HG03097 (cell line): Measurements from ENCODE around the gene SOD2.
A peak's percentile ranks its signal among the peaks of the same experiment; 100 is the strongest.
"Not testable (repeated sequence)": the region's sequence is repeated elsewhere in the genome, so short reads cannot be mapped to it uniquely, and the experiment has no call there.

ENCODE experiments used
- ATAC-seq: cut with Tn5 transposase; IDR thresholded peaks from one replicate; pipeline ENCODE4 v1.9.1; 2021; ENCODE audit not compliant: unreplicated experiment, low FRiP score

Gene SOD2

GRCh38 chr6:159693128-159693893, at the start of gene SOD2:
Gene SOD2, minus strand, starts transcription at chr6:159693241. Its CDS starts 74 bp downstream, at chr6:159693167.
- ATAC-seq, result peak; percentile 75

GRCh38 chr6:159742165-159742564, 49.1 kb upstream of the SOD2 start:
- ATAC-seq, result no peak

GRCh38 chr6:159739341-159739740, 46.3 kb upstream of the SOD2 start:
- ATAC-seq, result no peak

GRCh38 chr6:159736908-159737307, 43.9 kb upstream of the SOD2 start:
- ATAC-seq, result no peak

- not testable (repeated sequence) for ATAC-seq
Observed at GRCh38 chr6:159733395-159733794, 40.4 kb upstream of the SOD2 start.

- ATAC-seq, result not testable (repeated sequence)
Observed at GRCh38 chr6:159732550-159732949, 39.5 kb upstream of the SOD2 start.

GRCh38 chr6:159730332-159730676, 37.3 kb upstream of the SOD2 start:
- ATAC-seq, result no peak

GRCh38 chr6:159729598-159730331, 36.7 kb upstream of the SOD2 start:
- no peak for ATAC-seq

GRCh38 chr6:159728531-159728964, 35.5 kb upstream of the SOD2 start:
- no peak for ATAC-seq

- peak; percentile 19 for ATAC-seq
Observed at GRCh38 chr6:159727717-159728445, 34.8 kb upstream of the SOD2 start.

GRCh38 chr6:159726918-159727716, 34.1 kb upstream of the SOD2 start, which contains the start of gene WTAP:
Gene WTAP, plus strand, starts transcription at chr6:159727506. Its CDS starts 8,760 bp downstream, at chr6:159736266.
- peak; percentile 79 for ATAC-seq

- peak; percentile 20 for ATAC-seq
Observed at GRCh38 chr6:159726255-159726917, 33.3 kb upstream of the SOD2 start.

- not testable (repeated sequence) for ATAC-seq
Observed at GRCh38 chr6:159725208-159725607, 32.2 kb upstream of the SOD2 start.

GRCh38 chr6:159724778-159725177, 31.7 kb upstream of the SOD2 start:
- no peak for ATAC-seq

GRCh38 chr6:159723259-159723658, 30.2 kb upstream of the SOD2 start:
- no peak for ATAC-seq

GRCh38 chr6:159722655-159723054, 29.6 kb upstream of the SOD2 start:
- no peak for ATAC-seq

- not testable (repeated sequence) for ATAC-seq
Observed at GRCh38 chr6:159721981-159722380, 28.9 kb upstream of the SOD2 start.

- no peak for ATAC-seq
Observed at GRCh38 chr6:159720708-159721107, 27.7 kb upstream of the SOD2 start.

GRCh38 chr6:159719287-159719686, 26.2 kb upstream of the SOD2 start:
- no peak for ATAC-seq

GRCh38 chr6:159718634-159719033, 25.6 kb upstream of the SOD2 start:
- no peak for ATAC-seq
